Measurements from ENCODE around the gene CLEC3B. TPM values are rescaled to one million over a fixed set of nuclear protein-coding genes. Genes with fewer than 3 reads are reported as not detected.

Gene CLEC3B, protein sequence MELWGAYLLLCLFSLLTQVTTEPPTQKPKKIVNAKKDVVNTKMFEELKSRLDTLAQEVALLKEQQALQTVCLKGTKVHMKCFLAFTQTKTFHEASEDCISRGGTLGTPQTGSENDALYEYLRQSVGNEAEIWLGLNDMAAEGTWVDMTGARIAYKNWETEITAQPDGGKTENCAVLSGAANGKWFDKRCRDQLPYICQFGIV
- total RNA-seq (20.0 and 56.3 TPM in 2 replicates), polyA plus RNA-seq (49.2 and 87.2 TPM in 2 replicates), polyA minus RNA-seq (ENCODE audit: low replicate concordance) (15.2 and 32.2 TPM in 2 replicates)
- polyA plus RNA-seq (2012) = 93.0 and 161 TPM in 2 replicates

DNA sequence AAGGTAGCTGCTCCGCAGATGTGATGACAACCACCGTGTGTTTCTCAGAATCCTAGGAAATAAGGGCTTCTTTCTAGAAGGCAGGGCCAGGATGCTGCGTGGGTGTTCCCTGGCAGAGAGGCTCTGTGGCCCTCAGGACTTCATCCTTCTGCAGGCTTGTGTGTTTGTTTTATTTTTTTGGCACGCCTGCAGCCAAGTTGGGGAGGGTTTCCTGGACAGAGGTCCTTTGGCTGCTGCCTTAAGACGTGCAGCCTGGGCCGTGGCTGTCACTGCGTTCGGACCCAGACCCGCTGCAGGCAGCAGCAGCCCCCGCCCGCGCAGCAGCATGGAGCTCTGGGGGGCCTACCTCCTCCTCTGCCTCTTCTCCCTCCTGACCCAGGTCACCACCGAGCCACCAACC, at the start of gene CLEC3B:
CLEC3B (plus strand) TSS at position 266 of the 400 bp plus-strand sequence; CDS start at position 326, 60 bp downstream.
- peak within 1 kb of the TSS; percentile 67 for H3K27ac ChIP-seq (ENCODE audit: insufficient read depth, low read length)
- no peaks in the 10 kb centered on the region for H3K36me3 ChIP-seq (ENCODE audit: control insufficient read depth, insufficient read depth, low read length)
- H3K9me3 ChIP-seq (ENCODE audit: control insufficient read depth, insufficient read depth, low read depth, low read length) = no peaks in the 10 kb centered on the region
- H3K79me2 ChIP-seq (ENCODE audit: control insufficient read depth, insufficient read depth, low read length) = no peaks in the 10 kb centered on the region
- H3K4me1 ChIP-seq (ENCODE audit: control insufficient read depth, extremely low read depth, insufficient read depth, low read length) = peaks cover 26% of the 10 kb centered on the region
- no peaks in the 10 kb centered on the region for H4K20me1 ChIP-seq (ENCODE audit: control insufficient read depth, extremely low read depth, insufficient read depth, low read length)
- peak within 1 kb of the TSS; percentile 96 for H3K4me2 ChIP-seq (ENCODE audit: extremely low read depth, insufficient read depth, low read length)
- peak; percentile 69 to 86 for DNase-seq (ENCODE audit: low read depth in 2 of 2)
- peak within 1 kb of the TSS; percentile 60 for H3K9ac ChIP-seq (ENCODE audit: insufficient read depth, low read length)
- peak within 1 kb of the TSS in 3 of 4 experiments; percentile 41 to 47 (median 42) for H3K4me3 ChIP-seq (replicated peaks in 1 of 4; ENCODE audit: control extremely low read depth in 1 of 4, insufficient read depth in 1 of 4, low read depth in 3 of 4, low read length in 4 of 4)
- no peaks in the 10 kb centered on the region for H3K27me3 ChIP-seq (ENCODE audit: control insufficient read depth, insufficient read depth, low read length)
- no peak within 1 kb of the TSS for H2AFZ ChIP-seq (ENCODE audit: low read length)
- TF ChIP-seq, protein P1, sequence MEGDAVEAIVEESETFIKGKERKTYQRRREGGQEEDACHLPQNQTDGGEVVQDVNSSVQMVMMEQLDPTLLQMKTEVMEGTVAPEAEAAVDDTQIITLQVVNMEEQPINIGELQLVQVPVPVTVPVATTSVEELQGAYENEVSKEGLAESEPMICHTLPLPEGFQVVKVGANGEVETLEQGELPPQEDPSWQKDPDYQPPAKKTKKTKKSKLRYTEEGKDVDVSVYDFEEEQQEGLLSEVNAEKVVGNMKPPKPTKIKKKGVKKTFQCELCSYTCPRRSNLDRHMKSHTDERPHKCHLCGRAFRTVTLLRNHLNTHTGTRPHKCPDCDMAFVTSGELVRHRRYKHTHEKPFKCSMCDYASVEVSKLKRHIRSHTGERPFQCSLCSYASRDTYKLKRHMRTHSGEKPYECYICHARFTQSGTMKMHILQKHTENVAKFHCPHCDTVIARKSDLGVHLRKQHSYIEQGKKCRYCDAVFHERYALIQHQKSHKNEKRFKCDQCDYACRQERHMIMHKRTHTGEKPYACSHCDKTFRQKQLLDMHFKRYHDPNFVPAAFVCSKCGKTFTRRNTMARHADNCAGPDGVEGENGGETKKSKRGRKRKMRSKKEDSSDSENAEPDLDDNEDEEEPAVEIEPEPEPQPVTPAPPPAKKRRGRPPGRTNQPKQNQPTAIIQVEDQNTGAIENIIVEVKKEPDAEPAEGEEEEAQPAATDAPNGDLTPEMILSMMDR (conservative IDR thresholded peaks at IDR 0.05 in 1 of 2, IDR thresholded peaks at IDR 0.05 in 1 of 2; ENCODE audit: low read depth in 1 of 2, low read length in 2 of 2) = no peak
- no peak for TF ChIP-seq EZH2 (IDR thresholded peaks at IDR 0.05; ENCODE audit: low read length, missing control alignments)

- Histone ChIP-seq H3K9ac (ENCODE audit: insufficient read depth, low read length) (no peak overlapping the region), H3K27ac (ENCODE audit: insufficient read depth, low read length) (no peak overlapping the region), H3K4me1 (ENCODE audit: control insufficient read depth, extremely low read depth, insufficient read depth, low read length) (peaks cover 3% of the 10 kb centered on the region), H3K9me3 (ENCODE audit: control insufficient read depth, insufficient read depth, low read depth, low read length) (no peaks in the 10 kb centered on the region), H3K4me2 (ENCODE audit: extremely low read depth, insufficient read depth, low read length) (no peak overlapping the region), H4K20me1 (ENCODE audit: control insufficient read depth, extremely low read depth, insufficient read depth, low read length) (no peaks in the 10 kb centered on the region), H3K4me3 (replicated peaks in 1 of 4; ENCODE audit: control extremely low read depth in 1 of 4, insufficient read depth in 1 of 4, low read depth in 3 of 4, low read length in 4 of 4) (no peak overlapping the region), H3K79me2 (ENCODE audit: control insufficient read depth, insufficient read depth, low read length) (peaks cover 51% of the 10 kb centered on the region), H3K36me3 (ENCODE audit: control insufficient read depth, insufficient read depth, low read length) (peaks cover 1% of the 10 kb centered on the region), H3K27me3 (ENCODE audit: control insufficient read depth, insufficient read depth, low read length) (no peaks in the 10 kb centered on the region), H2AFZ (ENCODE audit: low read length) (no peak overlapping the region)
- peak in 1 of 2 donors; percentile 68 for DNase-seq (ENCODE audit: low read depth in 2 of 2)
- TF ChIP-seq EZH2 (IDR thresholded peaks at IDR 0.05; ENCODE audit: low read length, missing control alignments) = no peak
- TF ChIP-seq, protein P1 (conservative IDR thresholded peaks at IDR 0.05 in 1 of 2, IDR thresholded peaks at IDR 0.05 in 1 of 2; ENCODE audit: low read depth in 1 of 2, low read length in 2 of 2) = no peak
Measured at GRCh38 chr3:44981220-44981619, 44.9 kb upstream of the CLEC3B start.

- Histone ChIP-seq H3K27ac (ENCODE audit: insufficient read depth, low read length) (no peak overlapping the region), H4K20me1 (ENCODE audit: control insufficient read depth, extremely low read depth, insufficient read depth, low read length) (no peaks in the 10 kb centered on the region), H3K4me1 (ENCODE audit: control insufficient read depth, extremely low read depth, insufficient read depth, low read length) (peaks cover 3% of the 10 kb centered on the region), H3K79me2 (ENCODE audit: control insufficient read depth, insufficient read depth, low read length) (peaks cover 47% of the 10 kb centered on the region), H3K9ac (ENCODE audit: insufficient read depth, low read length) (no peak overlapping the region), H3K27me3 (ENCODE audit: control insufficient read depth, insufficient read depth, low read length) (no peaks in the 10 kb centered on the region), H3K9me3 (ENCODE audit: control insufficient read depth, insufficient read depth, low read depth, low read length) (no peaks in the 10 kb centered on the region), H3K4me2 (ENCODE audit: extremely low read depth, insufficient read depth, low read length) (no peak overlapping the region), H3K4me3 (replicated peaks in 1 of 4; ENCODE audit: control extremely low read depth in 1 of 4, insufficient read depth in 1 of 4, low read depth in 3 of 4, low read length in 4 of 4) (no peak overlapping the region), H3K36me3 (ENCODE audit: control insufficient read depth, insufficient read depth, low read length) (peaks cover 1% of the 10 kb centered on the region), H2AFZ (ENCODE audit: low read length) (no peak overlapping the region)
- TF ChIP-seq, protein P1 (conservative IDR thresholded peaks at IDR 0.05 in 1 of 2, IDR thresholded peaks at IDR 0.05 in 1 of 2; ENCODE audit: low read depth in 1 of 2, low read length in 2 of 2) = no peak
- no peak for TF ChIP-seq EZH2 (IDR thresholded peaks at IDR 0.05; ENCODE audit: low read length, missing control alignments)
- DNase-seq (ENCODE audit: low read depth in 2 of 2) = no peak
Measured at GRCh38 chr3:44981751-44982150, 44.4 kb upstream of the CLEC3B start.

Measured in fibroblast of lung (primary cell).